A549 (cell line): ENCODE results near the gene OR51E1. TPM values are rescaled to one million over a fixed set of nuclear protein-coding genes. Genes with fewer than 3 reads are reported as not detected.
A peak's percentile ranks its signal among the peaks of the same experiment; 100 is the strongest.

Source experiments
- ATAC-seq, 2 experiments: fragments of 200-7000 bp in 1 of 2; fragments of >200 bp in 1 of 2; cut with Nextera tagmentation in 1 of 2; cut with Tn5 transposase in 1 of 2; 3 replicates each; pipeline versions ENCODE4 v1.8.0 to v1.9.1; 2018 to 2020; ENCODE audit warnings: mild to moderate bottlenecking in 1 of 2, moderate library complexity in 1 of 2
- CTCF ChIA-PET: fragments of 300-600 bp; sonication (Branson Sonifier 250); formaldehyde crosslinking; extraction: SDS; loops from one replicate; lab custom pipeline; 2021; ENCODE audit warnings: antibody characterized with exemption, inconsistent platforms; lab: Yijun Ruan, JAX
- POLR2A ChIA-PET: fragments of 350-600 bp; formaldehyde crosslinking; extraction: SDS; loops from one replicate; lab custom pipeline; 2021; ENCODE audit warnings: antibody characterized with exemption, inconsistent platforms; lab: Yijun Ruan, JAX
- DNase-seq, 2 experiments: peaks; one replicate each; pipeline versions ENCODE4 v3.0.0 to v3.0.0-alpha.2; 2011 to 2016; ENCODE audit warnings: low read depth in 1 of 2, low spot score in 1 of 2
- FAIRE-seq: peaks from 2 replicates; lab custom pipeline; 2011; peaks lifted over from hg19 to GRCh38; lab: Jason Lieb, UNC
- H3K27ac ChIP-seq, 2 experiments: fragments of >200 bp; sonication (Bioruptor Twin); formaldehyde crosslinking; 3 replicates each; pipeline ENCODE4 v1.5.1; 2016 to 2017
- H3K4me1 ChIP-seq: fragments of >200 bp; sonication (Bioruptor Twin); formaldehyde crosslinking; 3 replicates; pipeline ENCODE4 v1.6.1; 2016
- H3K4me2 ChIP-seq: fragments of >200 bp; sonication (Bioruptor Twin); formaldehyde crosslinking; 3 replicates; pipeline ENCODE4 v1.6.1; 2016
- H3K4me3 ChIP-seq: fragments of >200 bp; sonication (Bioruptor Twin); formaldehyde crosslinking; 3 replicates; pipeline ENCODE4 v1.5.1; 2016
- H3K9me3 ChIP-seq: fragments of >200 bp; sonication (Bioruptor Twin); formaldehyde crosslinking; 3 replicates; pipeline ENCODE4 v1.6.1; 2016
- BHLHE40 ChIP-seq: IDR thresholded peaks from 2 replicates; pipeline ENCODE4 v1.6.1; 2012; ENCODE audit warnings: low read depth, low read length, inconsistent platforms
- EP300 ChIP-seq, 2 experiments: fragments of >200 bp; sonication (Bioruptor Twin); formaldehyde crosslinking; IDR thresholded peaks; 2 replicates in 1 of 2; 3 replicates in 1 of 2; pipeline ENCODE4 v1.6.1; 2016 to 2017
- ESRRA ChIP-seq: fragments of 150-350 bp; IDR thresholded peaks from 2 replicates; pipeline ENCODE4 v1.6.1; 2014; ENCODE audit warnings: mild to moderate bottlenecking, low read length, borderline replicate concordance
- FOSB ChIP-seq: fragments of 250-450 bp; sonication (Bioruptor Pico); IDR thresholded peaks from 2 replicates; pipeline ENCODE4 v1.5.0; 2020; ENCODE audit warnings: mild to moderate bottlenecking, moderate library complexity
- GATA3 ChIP-seq: IDR thresholded peaks from 2 replicates; pipeline ENCODE4 v1.6.1; 2012; ENCODE audit warnings: borderline replicate concordance
- HDAC2 ChIP-seq: fragments of 200-600 bp; sonication (generic); IDR thresholded peaks from 2 replicates; pipeline ENCODE4 v1.6.1; 2016
- HEYL ChIP-seq: fragments of 250-450 bp; sonication (Bioruptor Pico); IDR thresholded peaks from 2 replicates; pipeline ENCODE4 v1.8.0; 2021; ENCODE audit warnings: mild to moderate bottlenecking, moderate library complexity
- HOXA7 ChIP-seq: fragments of 250-450 bp; sonication (Bioruptor Pico); IDR thresholded peaks from 2 replicates; pipeline ENCODE4 v1.5.0; 2020; ENCODE audit warnings: mild to moderate bottlenecking, moderate library complexity
- HOXB13 ChIP-seq: fragments of 250-450 bp; sonication (Bioruptor Pico); IDR thresholded peaks from 2 replicates; pipeline ENCODE4 v1.5.0; 2020; ENCODE audit warnings: low read depth, mild to moderate bottlenecking, moderate library complexity
- JUN ChIP-seq, 2 experiments: fragments of >200 bp; sonication (Bioruptor Twin); formaldehyde crosslinking; IDR thresholded peaks; 2 replicates in 1 of 2; 3 replicates in 1 of 2; pipeline ENCODE4 v1.6.1; 2016 to 2017
- KDM1A ChIP-seq: fragments of 200-600 bp; sonication (generic); IDR thresholded peaks from 2 replicates; pipeline ENCODE4 v1.6.1; 2016; ENCODE audit warnings: low read depth, mild to moderate bottlenecking
- KDM5A ChIP-seq: fragments of 200-600 bp; sonication (generic); IDR thresholded peaks from 2 replicates; pipeline ENCODE4 v1.6.1; 2016; ENCODE audit warnings: antibody characterized with exemption, mild to moderate bottlenecking
- MAFK ChIP-seq: fragments of 450-650 bp; IDR thresholded peaks from 2 replicates; pipeline ENCODE4 v1.6.1; 2014; ENCODE audit not compliant: partially characterized antibody
- MAZ ChIP-seq: fragments of 150-350 bp; IDR thresholded peaks from 2 replicates; pipeline ENCODE4 v1.6.1; 2014; ENCODE audit warnings: antibody characterized with exemption, low read depth, low read length, borderline replicate concordance
- MYC ChIP-seq: IDR thresholded peaks from 2 replicates; pipeline ENCODE4 v1.6.1; 2012; ENCODE audit warnings: mild to moderate bottlenecking, inconsistent platforms, low read length, improper control_type of control experiment, borderline replicate concordance
- NR3C1 ChIP-seq: fragments of >200 bp; sonication (Bioruptor Twin); formaldehyde crosslinking; IDR thresholded peaks from 3 replicates; pipeline ENCODE4 v1.6.1; 2017
- PHF8 ChIP-seq: fragments of 200-600 bp; sonication (generic); IDR thresholded peaks from 2 replicates; pipeline ENCODE4 v1.6.1; 2016; ENCODE audit warnings: low read depth, mild to moderate bottlenecking, antibody characterized with exemption, moderate library complexity, borderline replicate concordance
- POLR2A ChIP-seq: IDR thresholded peaks from 2 replicates; pipeline ENCODE4 v1.6.1; 2012; ENCODE audit warnings: mild to moderate bottlenecking, low read length
- RCOR1 ChIP-seq: fragments of 150-350 bp; IDR thresholded peaks from 2 replicates; pipeline ENCODE4 v1.6.1; 2014; ENCODE audit warnings: antibody characterized with exemption, low read length, low read depth
- REST ChIP-seq: fragments of 200-600 bp; sonication (generic); IDR thresholded peaks from 2 replicates; pipeline ENCODE4 v1.6.1; 2016; ENCODE audit warnings: antibody characterized with exemption, mild to moderate bottlenecking, moderate library complexity
- SMC3 ChIP-seq: fragments of >200 bp; sonication (Bioruptor Twin); formaldehyde crosslinking; IDR thresholded peaks from 3 replicates; pipeline ENCODE4 v1.6.1; 2018; ENCODE audit warnings: inconsistent platforms
- SREBF2 ChIP-seq: fragments of 450-650 bp; IDR thresholded peaks from 2 replicates; pipeline ENCODE4 v1.6.1; 2014; ENCODE audit warnings: mild to moderate bottlenecking, moderate library complexity
- TP53 ChIP-seq: fragments of 250-450 bp; sonication (Bioruptor Pico); IDR thresholded peaks from 2 replicates; pipeline ENCODE4 v1.5.0; 2021; ENCODE audit warnings: mild to moderate bottlenecking, moderate library complexity
- ZFP36 ChIP-seq: fragments of 450-650 bp; IDR thresholded peaks from 2 replicates; pipeline ENCODE4 v1.6.1; 2014; ENCODE audit warnings: borderline replicate concordance; ENCODE audit not compliant: partially characterized antibody
- ZNF302 ChIP-seq: fragments of 250-450 bp; sonication (Bioruptor Pico); IDR thresholded peaks from 2 replicates; pipeline ENCODE4 v1.9.0; 2021; ENCODE audit warnings: inconsistent platforms, mild to moderate bottlenecking, moderate library complexity
- WGBS: methylation state at CpG from one replicate; pipeline ENCODE4 v1.1.6; 2017; ENCODE audit errors: missing lambda C conversion rate; 5-methylcytosine and 5-hydroxymethylcytosine counted together
- polyA minus RNA-seq: library from RNA; depleted of rRNA, polyadenylated mRNA; stranded (reverse); fragments of >200 nt; gene quantifications from 2 replicates; pipeline ENCODE4 v1.2.3, GENCODE V29; 2011; rRNA and poly(A)+ RNA removed
- polyA plus RNA-seq, 4 experiments: library from polyadenylated mRNA; depleted of rRNA in 3 of 4; stranded (reverse); fragments of >200 nt; fragmentation: RNase III in 1 of 4; extraction: RNeasy Plus Mini Kit Qiagen cat#74134 plus additional on column Dnase treatment in 1 of 4; gene quantifications; 2 replicates in 3 of 4; 3 replicates in 1 of 4; pipeline ENCODE4 v1.2.3, GENCODE V29; 2011 to 2017
- TF ChIP-seq, protein P1 (sequence below): IDR thresholded peaks from 2 replicates; pipeline ENCODE4 v1.6.1; 2012
- TF ChIP-seq, protein P2 (sequence below): fragments of 250-450 bp; sonication (Bioruptor Pico); IDR thresholded peaks from 2 replicates; pipeline ENCODE4 v1.5.0; 2020; ENCODE audit warnings: low read depth, mild to moderate bottlenecking, moderate library complexity
- TF ChIP-seq, protein P3 (sequence below): IDR thresholded peaks from 2 replicates; pipeline ENCODE4 v1.6.1; 2012

OR51E1 gene, protein sequence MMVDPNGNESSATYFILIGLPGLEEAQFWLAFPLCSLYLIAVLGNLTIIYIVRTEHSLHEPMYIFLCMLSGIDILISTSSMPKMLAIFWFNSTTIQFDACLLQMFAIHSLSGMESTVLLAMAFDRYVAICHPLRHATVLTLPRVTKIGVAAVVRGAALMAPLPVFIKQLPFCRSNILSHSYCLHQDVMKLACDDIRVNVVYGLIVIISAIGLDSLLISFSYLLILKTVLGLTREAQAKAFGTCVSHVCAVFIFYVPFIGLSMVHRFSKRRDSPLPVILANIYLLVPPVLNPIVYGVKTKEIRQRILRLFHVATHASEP
- polyA plus RNA-seq (2011; rRNA removed) (0.03 TPM in 1 of 2 replicates, not detected in the other), polyA plus RNA-seq (2017; fragmentation: RNase III; extraction: RNeasy Plus Mini Kit Qiagen cat#74134 plus additional on column Dnase treatment) (not detected in 3 replicates), polyA minus RNA-seq (0.10 TPM in 1 of 2 replicates, not detected in the other)
- polyA plus RNA-seq (2012; cell fraction: cytosol; rRNA removed): not detected in 2 replicates
- not detected in 2 replicates for polyA plus RNA-seq (2012; cell fraction: nucleus; rRNA removed)

DNA sequence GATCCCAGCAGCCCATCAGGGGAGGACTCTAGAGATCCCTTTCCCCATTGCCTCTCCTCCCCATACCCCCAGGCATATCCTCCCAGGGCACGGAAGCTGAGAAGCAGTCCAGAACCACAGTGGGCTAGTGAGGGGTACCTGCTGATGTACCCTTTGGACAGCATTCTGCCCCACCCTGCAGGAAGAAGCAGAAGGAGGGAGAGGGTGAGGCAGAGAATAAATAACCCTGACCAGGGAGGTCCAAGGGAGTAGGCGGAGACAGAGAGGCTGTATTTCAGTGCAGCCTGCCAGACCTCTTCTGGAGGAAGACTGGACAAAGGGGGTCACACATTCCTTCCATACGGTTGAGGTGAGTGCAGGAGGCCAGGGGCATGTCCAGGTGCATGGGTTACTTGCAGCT lies at the start of gene OR51E1:
Gene OR51E1 (plus strand): TSS at position 301 of the 400 bp plus-strand sequence. CDS start 8,545 bp downstream, outside the sequence.
- no peak within 1 kb of the TSS for H3K4me2 ChIP-seq
- TF ChIP-seq ZFP36 (no peak), FOSB (CRISPR knock-in tag) (no peak), SMC3 (no peak), HOXA7 (CRISPR knock-in tag) (no peak), MAFK (no peak), HOXB13 (no peak), PHF8 (no peak), TP53 (no peak)
- DNase-seq (no peak), FAIRE-seq (no peak), ATAC-seq (no peak)
- no peak within 1 kb of the TSS for H3K27ac ChIP-seq
- ChIA-PET POLR2A (no interaction called here), CTCF (interaction anchor here (1.2 to 2.4 kb wide), 2 partner anchors 7 to 39 kb away, joined by 3 to 10 read pairs; partner anchors contain the start of gene OR51D1)
- no peaks in the 10 kb centered on the region for H3K9me3 ChIP-seq
- WGBS: 13% methylated on average over 2 of the region's 3 CpGs
- H3K4me3 ChIP-seq: no peak within 1 kb of the TSS
- no peaks in the 10 kb centered on the region for H3K4me1 ChIP-seq

GRCh38 chr11:4605057-4605456 lies 38.7 kb upstream of the OR51E1 start:
- no peak overlapping the region for H3K27ac ChIP-seq
- no peak overlapping the region for H3K4me3 ChIP-seq
- TF ChIP-seq KDM1A (no peak), EP300 (IDR thresholded peaks at IDR 0.05) (no peak), NR3C1 (no peak), HEYL (CRISPR knock-in tag) (no peak), ZNF302 (CRISPR knock-in tag) (no peak), POLR2A (no peak), BHLHE40 (no peak), ESRRA (no peak), MAFK (no peak), RCOR1 (no peak), MAZ (no peak), MYC (no peak), HDAC2 (no peak), GATA3 (no peak)
- TF ChIP-seq, all 56 proteins: peak for 0
- DNase-seq (no peak), ATAC-seq (no peak), FAIRE-seq (no peak)
- Histone ChIP-seq H3K4me2 (no peak overlapping the region), H3K4me1 (peaks cover 14% of the 10 kb centered on the region), H3K9me3 (no peaks in the 10 kb centered on the region)
- 76% methylated on average over 4 of the region's 4 CpGs for WGBS
- ChIA-PET POLR2A (no interaction called here), CTCF (interaction anchor here (2.5 to 2.6 kb wide), 2 partner anchors 21 to 418 kb away, joined by 7 to 11 read pairs; no protein-coding TSS in a partner anchor)

- peak overlapping the region; percentile 82 for H3K4me2 ChIP-seq
- H3K4me1 ChIP-seq: peaks cover 14% of the 10 kb centered on the region
- H3K9me3 ChIP-seq: no peaks in the 10 kb centered on the region
- POLR2A ChIA-PET: interaction anchor here (1.7 kb wide), 1 partner anchor 11 kb away, joined by 3 read pairs; no protein-coding TSS in a partner anchor
- no peak overlapping the region for H3K4me3 ChIP-seq
- ATAC-seq (no peak), FAIRE-seq (no peak), DNase-seq (no peak)
- CTCF ChIA-PET: interaction anchor here (1.1 to 2.5 kb wide), 6 partner anchors 20 to 424 kb away, joined by 3 to 9 read pairs (median 5); partner anchors contain the start of gene OR51D1
- H3K27ac ChIP-seq: no peak overlapping the region
- WGBS: 85% methylated on average over 1 of the region's 1 CpG
- TF ChIP-seq, protein P1, sequence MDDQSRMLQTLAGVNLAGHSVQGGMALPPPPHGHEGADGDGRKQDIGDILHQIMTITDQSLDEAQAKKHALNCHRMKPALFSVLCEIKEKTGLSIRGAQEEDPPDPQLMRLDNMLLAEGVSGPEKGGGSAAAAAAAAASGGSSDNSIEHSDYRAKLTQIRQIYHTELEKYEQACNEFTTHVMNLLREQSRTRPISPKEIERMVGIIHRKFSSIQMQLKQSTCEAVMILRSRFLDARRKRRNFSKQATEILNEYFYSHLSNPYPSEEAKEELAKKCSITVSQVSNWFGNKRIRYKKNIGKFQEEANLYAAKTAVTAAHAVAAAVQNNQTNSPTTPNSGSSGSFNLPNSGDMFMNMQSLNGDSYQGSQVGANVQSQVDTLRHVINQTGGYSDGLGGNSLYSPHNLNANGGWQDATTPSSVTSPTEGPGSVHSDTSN: no peak
- TF ChIP-seq EP300 (IDR thresholded peaks at IDR 0.05) (no peak), SREBF2 (no peak), REST (no peak), MAZ (no peak), KDM5A (no peak), JUN (IDR thresholded peaks at IDR 0.05) (no peak)
- TF ChIP-seq, protein P2, sequence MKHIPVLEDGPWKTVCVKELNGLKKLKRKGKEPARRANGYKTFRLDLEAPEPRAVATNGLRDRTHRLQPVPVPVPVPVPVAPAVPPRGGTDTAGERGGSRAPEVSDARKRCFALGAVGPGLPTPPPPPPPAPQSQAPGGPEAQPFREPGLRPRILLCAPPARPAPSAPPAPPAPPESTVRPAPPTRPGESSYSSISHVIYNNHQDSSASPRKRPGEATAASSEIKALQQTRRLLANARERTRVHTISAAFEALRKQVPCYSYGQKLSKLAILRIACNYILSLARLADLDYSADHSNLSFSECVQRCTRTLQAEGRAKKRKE (CRISPR knock-in tag): no peak
- TF ChIP-seq, protein P3, sequence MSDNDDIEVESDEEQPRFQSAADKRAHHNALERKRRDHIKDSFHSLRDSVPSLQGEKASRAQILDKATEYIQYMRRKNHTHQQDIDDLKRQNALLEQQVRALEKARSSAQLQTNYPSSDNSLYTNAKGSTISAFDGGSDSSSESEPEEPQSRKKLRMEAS: no peak
Measured at GRCh38 chr11:4606231-4607015, 37.4 kb upstream of the OR51E1 start.
